Amniotic stem cell (primary cell): ENCODE results near the gene CCR4.
"Not testable (repeated sequence)": the region's sequence is repeated elsewhere in the genome, so short reads cannot be mapped to it uniquely, and the experiment has no call there.

Source experiments
- DNase-seq: peaks from one replicate; lab custom pipeline; 2025; lab: John Stamatoyannopoulos, UW

Gene CCR4

GRCh38 chr3:32952369-32953077 lies 1.1 kb downstream of the CCR4 start:
- DNase-seq: no peak

DNA sequence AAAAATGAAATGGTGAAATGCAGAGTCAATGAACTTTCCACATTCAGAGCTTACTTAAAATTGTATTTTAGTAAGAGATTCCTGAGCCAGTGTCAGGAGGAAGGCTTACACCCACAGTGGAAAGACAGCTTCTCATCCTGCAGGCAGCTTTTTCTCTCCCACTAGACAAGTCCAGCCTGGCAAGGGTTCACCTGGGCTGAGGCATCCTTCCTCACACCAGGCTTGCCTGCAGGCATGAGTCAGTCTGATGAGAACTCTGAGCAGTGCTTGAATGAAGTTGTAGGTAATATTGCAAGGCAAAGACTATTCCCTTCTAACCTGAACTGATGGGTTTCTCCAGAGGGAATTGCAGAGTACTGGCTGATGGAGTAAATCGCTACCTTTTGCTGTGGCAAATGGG lies 3.1 kb downstream of the CCR4 start:
- no peak for DNase-seq

DNA sequence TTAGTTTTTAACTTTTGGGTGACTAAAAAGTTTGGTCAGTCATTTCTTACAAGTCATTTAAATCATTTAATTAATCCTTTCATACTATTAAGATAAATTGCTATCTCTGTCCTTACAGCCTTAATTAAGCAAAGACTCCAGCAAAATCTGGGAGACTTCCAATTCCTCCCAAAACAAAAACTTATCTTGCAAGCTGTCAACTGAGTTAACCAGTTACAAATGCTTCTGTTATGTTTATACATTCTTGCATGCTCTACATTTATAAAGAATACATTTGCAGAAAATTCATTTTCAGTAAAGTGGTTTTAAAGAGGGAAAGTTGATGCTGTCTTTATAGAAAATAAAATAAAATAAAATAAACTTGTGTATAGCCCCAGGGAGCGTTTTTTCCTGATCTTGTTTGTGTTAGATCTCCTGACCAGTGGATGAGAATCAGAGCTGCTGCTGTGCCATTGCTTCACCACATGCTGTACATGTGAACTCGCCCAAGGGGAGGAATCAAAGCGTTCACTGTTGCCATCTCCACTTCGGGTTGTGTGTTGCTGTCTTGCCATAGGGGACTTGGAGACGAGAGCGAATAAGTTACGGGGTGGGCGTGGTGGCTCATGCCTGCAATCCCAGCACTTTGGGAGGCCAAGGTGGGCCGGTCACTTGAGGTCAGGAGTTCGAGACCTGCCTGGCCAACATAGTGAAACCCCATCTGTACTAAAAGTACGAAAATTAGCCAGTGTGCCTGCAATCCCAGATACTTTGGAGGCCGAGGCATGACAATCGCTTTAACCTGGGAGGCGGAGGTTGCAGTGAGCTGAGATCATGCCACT lies 5.5 kb downstream of the CCR4 start:
- DNase-seq: no peak

DNA sequence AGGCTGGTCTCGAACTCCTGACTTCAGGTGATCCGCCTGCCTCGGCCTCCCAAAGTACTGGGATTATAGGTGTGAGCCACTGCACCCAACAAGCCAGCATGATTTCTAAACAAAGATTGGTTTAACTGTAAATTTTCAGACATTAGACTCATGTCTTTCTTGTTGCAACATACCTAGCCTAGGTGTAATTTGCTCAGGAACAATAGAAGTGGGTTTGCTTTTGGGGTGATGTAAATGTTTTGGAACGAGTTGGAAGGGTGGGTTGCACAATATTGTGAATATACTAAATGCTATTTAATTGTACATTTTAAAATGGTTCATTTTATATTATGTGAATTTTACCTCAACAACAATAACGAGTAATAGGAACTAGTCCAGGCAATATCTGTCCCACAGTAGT lies 7.1 kb downstream of the CCR4 start:
- DNase-seq: no peak

GRCh38 chr3:32959371-32959770 lies 7.9 kb downstream of the CCR4 start:
- DNase-seq: no peak

DNA sequence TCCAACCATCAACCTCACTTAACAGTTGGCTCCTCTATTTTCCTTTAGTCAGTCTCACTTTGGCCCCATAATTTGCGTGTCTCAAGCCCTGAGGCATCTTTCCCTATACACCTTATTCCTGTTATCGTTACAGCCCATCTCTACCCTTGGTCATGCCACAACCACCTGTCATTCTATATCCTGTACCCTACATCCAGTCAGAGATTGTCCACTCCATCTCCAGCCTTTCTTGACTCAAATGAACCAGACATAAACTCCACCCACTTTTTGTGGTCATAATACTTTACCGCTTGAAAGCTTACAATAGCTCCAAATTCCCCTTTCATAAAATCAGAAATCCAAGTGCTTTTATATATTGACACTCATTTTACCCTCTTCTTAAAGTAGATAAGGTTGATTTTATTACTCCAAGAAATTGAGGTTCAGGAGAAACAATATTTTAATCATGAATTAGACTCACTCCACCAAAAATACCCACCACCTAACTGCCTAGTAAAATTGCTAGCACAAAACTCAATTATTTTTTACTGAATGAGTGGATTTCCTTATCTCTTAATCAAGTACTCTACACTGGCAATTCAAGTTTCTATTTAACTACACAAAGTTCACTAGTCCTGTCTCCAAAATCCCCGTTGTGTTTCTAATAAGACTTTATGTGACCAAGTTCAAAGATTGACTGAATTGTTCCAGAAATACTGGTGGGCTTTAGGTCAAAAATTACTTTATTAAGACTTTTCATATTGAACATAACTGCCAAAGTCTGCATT lies 9.1 kb downstream of the CCR4 start:
- DNase-seq: no peak

- DNase-seq: no peak
These were observed 9.8 kb downstream of the CCR4 start for GRCh38 chr3:32961189-32961715.

GRCh38 chr3:32963871-32964270 lies 12.4 kb downstream of the CCR4 start:
- no peak for DNase-seq

- DNase-seq: not testable (repeated sequence)
These were observed 13.3 kb downstream of the CCR4 start for GRCh38 chr3:32964781-32965180.

DNA sequence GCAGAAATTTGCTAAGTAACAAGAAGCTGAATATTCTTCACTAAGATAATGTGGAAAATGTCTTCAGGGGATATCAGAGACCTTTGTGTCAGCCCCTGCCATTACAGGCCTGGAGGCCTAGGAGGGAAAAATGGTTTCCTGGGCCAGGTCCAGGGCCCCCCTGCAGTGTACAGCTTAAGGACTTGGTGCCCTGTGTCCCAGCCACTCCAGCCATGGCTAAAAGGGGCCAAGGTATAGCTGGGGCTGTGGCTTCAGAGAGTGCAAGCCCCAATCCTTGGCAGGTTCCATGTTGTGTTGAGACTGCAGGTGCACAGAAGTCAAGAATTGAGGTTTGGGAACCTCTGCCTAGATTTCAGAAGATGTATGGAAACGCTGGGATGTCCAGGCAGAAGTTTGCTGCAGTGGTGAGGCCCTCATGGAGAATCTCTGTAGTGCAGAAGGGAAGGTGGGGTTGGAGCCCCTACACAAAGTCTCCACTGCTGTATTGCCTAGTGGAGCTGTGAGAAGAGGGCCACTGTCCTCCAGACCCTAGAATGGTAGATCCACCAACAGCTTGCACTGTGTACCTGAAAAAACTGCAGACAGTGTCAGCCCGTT lies 14.3 kb downstream of the CCR4 start:
- not testable (repeated sequence) for DNase-seq

DNA sequence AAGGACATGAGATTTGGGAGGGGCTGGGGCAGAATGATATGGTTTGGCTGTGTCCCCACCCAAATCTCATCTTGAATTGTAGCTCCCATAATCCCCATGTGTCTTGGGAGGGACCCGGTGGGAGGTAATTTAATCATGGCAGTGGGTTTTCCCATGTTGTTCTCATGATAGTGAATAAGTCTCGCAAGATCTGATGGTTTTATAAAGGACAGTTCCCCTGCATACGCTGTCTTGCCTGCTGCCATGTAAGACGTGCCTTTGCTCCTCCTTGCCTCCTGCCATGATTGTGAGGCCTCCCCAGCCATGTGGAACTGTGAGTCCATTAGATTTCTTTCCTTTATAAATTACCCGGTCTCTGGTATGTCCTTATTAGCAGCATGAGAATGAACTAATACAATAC lies 15.2 kb downstream of the CCR4 start:
- not testable (repeated sequence) for DNase-seq

DNA sequence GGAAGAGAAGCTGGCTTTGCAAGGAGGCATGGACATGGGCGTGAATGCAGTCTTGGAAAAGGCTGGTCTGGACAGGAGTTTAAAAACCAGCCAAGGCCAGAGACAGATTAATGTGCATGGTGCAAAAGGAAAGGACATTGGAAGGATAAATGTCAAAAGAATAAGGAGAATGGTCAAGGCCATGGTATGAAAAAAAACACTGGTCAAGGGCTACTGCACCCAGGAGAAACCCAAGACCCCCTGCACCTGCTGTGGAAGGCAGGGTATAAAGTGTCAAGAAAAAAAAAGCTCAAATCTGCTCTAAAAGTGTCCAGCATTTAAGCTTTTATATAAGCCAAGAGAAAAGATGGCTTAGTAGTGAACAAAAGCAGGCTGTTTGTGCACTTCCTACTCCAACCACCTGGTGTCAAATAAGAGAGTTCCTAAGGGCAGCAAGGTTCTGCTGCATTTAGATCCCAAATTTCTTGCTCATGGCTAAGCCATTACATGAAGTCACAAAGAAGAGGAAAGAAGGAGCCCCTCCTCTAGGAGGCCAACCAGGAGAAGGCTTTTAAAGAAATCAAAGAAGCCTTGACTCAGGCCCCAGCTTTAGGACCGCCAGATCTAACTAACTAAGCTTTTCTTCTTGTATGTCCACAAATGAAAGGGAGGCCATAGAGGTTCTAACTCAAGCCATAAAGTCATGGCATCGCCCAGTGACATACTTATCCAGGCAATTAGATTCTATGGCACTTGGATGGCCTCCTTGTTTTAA lies 16.9 kb downstream of the CCR4 start:
- DNase-seq: no peak

DNA sequence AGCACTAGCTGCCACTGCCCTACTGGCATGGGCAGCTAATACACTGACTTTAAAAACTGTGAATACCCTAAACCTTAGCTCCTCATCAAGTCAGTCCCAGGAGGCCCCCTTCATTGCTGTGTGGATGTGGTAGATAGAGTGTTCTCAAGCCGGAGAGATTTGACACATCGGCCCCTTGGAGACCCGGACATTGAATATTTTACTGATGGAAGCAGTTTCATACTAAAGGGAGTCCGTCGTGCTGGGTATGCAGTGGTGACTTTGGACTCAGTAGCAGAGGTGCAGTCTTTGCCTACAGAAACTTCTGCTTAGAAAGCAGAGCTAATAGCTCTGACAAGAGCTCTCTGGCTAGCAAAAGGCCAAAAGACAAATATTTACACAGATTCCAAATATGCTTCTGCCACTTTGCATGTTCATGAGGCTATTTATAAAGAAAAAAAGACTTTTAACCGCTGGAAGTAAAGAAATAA lies 17.5 kb downstream of the CCR4 start:
- no peak for DNase-seq

GRCh38 chr3:32969656-32970055 lies 18.2 kb downstream of the CCR4 start:
- no peak for DNase-seq

- not testable (repeated sequence) for DNase-seq
These were observed 19.8 kb downstream of the CCR4 start for GRCh38 chr3:32971291-32971690.

- DNase-seq: no peak
These were observed 21.2 kb downstream of the CCR4 start for GRCh38 chr3:32972482-32973146.

- DNase-seq: no peak
These were observed 22.5 kb downstream of the CCR4 start for GRCh38 chr3:32973982-32974381.

DNA sequence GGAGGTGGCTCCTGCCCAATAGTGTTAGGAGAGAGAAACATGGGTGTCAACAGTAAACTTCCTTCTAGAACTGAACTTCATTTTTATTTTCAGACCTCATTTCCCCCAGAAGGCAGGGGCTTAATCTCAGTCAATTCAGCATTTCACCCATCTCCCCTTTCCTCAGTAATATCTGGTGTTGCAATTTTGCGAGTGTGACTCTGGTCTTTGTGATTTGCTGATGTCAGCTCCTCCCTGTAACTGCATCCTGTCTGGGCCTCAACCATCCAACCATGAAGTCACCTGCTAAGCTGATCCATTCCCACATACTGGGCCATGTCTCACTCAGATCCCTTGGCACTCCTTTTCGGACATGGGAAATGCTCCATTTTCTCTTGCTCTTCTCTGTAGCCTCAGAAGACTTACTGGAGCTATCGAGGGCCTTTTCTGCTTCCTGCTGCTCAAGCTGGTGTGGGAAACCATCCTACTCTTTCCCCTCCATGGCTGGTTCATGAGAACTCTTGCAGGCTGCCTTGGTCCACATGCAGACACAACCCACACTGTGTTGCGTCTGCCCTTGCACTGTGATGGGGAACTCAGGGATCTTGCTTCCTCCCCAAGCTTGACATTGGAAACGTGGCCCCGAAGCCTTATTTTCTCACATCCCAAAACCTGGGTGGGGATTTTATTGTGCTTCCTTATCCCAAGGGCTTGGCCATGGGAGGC lies 24.6 kb downstream of the CCR4 start:
- DNase-seq: no peak

DNA sequence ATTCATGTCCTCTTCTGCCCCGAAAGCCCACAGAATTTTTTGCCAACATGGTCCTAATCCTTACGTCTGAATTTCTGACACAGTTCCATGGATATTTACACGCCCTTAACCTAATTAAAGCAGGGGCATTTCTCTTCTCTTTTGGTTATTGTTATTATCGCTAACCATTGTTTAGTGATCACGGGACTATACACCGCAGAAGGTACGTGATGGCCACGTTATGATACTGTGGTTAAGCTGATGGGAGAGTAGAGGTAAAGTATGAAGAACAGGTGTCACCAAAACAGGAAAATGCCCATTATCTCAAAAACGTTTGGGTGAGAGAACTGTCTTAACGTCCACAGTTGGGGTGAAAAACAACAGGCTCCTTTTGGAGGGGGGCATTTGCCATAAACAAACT lies 26.4 kb downstream of the CCR4 start:
- no peak for DNase-seq

- DNase-seq: no peak
These were observed 26.9 kb downstream of the CCR4 start for GRCh38 chr3:32978331-32978730.
